HG02759 (cell line): ENCODE results near the gene PUS7.
"Not testable (repeated sequence)": the region's sequence is repeated elsewhere in the genome, so short reads cannot be mapped to it uniquely, and the experiment has no call there.

ENCODE experiments used
- ATAC-seq: cut with Tn5 transposase; IDR thresholded peaks from one replicate; pipeline ENCODE4 v1.9.1; 2021; ENCODE audit warnings: mild to moderate bottlenecking, moderate library complexity; ENCODE audit not compliant: unreplicated experiment

The PUS7 gene

DNA sequence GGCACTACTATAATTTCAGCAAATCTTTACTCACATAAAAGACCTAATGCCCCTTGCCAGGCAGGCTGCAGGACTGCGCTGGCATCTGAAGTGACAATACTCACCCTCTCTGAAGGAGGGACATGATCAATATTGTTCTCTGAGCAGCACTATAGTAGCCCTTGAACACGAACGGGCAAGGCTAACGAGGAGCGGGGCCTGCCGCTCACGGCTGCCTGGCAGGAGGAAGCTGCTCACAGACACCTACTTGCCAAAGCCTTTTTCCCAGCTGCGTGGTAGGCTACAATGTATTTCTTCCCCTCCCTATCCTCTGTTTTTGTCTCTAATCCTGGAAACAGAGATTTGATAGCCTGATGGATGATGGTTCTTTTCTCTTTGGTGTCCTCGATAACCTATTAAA, 19.9 kb downstream of the PUS7 start:
- ATAC-seq, result no peak

- no peak for ATAC-seq
Measured at GRCh38 chr7:105497016-105497415, 25.1 kb downstream of the PUS7 start.

DNA sequence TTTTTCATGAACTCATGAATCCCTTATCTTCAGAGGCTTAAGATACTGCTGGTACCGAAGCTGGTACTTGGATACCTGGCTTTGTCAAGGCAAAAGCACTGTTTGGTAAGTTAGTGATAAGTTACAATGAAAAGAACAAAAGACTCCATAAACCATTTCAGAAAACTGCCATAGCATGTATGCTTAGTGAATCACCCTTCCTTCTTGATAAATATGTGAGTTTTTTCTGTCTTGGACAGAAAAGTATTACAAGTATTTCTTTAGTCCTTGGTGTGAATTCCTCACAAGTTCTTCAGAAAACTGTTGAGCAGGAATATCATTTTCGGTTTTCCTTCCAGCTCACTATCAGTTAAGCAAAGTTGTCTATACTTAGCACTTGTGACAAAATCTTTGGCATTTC, 25.6 kb downstream of the PUS7 start:
- no peak for ATAC-seq

DNA sequence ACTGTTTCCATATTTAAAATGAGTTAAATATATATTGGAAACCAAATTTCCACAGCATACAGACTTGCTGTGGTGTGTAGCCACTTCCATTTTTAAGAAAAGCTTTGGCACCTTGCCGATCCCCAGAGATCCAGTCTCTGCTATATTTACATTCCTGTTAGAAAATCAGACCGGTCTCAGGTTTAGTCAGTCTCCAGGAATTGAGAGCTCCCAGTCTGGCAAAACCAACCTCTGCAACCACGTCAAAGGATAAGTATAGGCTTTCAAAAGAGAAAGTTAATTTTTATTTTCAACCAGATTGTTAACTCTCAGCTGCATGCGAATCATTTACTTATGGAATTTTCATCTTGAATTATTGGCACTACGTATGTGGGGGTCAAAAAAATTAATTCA, 28.2 kb downstream of the PUS7 start:
- ATAC-seq, result no peak

DNA sequence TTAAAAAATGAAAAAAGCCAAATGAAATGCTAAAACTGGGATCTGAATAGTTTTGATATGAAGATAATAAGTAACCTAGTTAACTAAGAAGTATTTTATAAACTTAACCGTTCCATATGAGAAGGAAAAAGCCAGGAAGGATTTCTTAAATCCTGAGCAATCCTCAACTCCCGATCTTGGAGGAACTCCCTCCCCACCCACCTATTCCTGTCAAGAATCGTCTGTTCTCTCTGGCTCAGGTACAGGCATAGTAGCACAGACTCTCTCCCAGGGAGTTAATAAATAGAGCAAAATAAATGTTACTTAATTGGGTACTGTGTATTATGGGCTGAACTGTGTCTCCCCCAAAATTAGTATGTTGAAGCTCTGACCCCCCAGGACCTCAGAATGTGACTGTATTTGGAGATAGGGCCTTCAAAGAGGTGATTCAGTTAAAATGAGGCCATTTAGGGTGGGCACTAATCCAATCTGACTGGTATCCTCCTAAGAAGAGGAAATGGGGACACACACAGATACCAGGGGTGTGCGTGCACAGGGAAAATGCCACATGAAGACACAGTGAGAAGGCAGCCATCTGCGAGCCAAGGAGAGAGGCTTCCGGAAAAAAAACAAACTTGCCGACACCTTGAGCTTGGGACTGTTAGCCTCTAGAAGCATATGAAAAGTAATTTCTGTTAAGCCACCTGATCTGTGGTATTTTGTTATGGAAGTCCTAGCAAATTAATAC, 28.7 kb downstream of the PUS7 start:
- no peak for ATAC-seq

GRCh38 chr7:105489409-105489808, 32.7 kb downstream of the PUS7 start:
- no peak for ATAC-seq

- ATAC-seq, result no peak
Measured at GRCh38 chr7:105487579-105488571, 34.2 kb downstream of the PUS7 start.

GRCh38 chr7:105480931-105481330, 41.1 kb downstream of the PUS7 start:
- no peak for ATAC-seq

- no peak for ATAC-seq
Measured at GRCh38 chr7:105478606-105479005, 43.5 kb downstream of the PUS7 start.

DNA sequence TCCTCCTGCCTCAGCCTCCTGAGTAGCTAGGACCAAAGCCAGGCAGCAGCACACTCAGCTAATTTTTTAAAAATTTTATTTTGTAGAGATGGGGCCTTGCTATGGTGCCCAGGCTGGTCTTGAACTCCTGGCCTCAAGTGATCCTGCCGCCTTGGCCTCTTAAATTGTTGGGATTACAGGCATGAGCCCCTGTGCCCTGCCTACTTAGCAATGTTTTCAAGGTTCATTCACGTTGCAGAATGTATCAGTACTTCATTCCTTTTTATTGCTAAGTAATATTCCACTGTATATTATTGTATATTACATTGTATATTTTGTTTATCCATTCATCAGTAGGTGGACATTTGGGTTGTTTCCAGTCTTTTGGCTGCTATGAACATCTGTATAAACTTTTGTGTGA, 44.2 kb downstream of the PUS7 start:
- ATAC-seq, result no peak

DNA sequence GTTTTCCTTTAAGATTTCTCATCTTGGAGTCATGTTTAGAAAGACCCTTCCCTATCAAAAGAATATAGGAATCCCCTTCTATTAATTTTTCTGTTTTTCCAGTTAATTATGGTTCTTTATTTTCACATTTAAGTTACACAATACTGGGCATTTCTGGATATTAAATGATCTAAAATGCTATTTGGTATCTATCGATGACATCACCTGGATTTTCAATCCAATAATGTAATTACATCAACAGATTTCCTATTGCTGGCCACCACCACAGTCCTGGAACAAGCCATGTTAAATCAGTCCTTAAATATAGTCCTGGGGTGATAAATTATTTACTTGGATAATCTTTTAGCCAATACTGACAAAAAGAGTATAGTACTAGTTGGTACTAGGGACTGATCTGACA, 48.0 kb downstream of the PUS7 start:
- no peak for ATAC-seq

- no peak for ATAC-seq
Measured at GRCh38 chr7:105473163-105473562, 48.9 kb downstream of the PUS7 start.

DNA sequence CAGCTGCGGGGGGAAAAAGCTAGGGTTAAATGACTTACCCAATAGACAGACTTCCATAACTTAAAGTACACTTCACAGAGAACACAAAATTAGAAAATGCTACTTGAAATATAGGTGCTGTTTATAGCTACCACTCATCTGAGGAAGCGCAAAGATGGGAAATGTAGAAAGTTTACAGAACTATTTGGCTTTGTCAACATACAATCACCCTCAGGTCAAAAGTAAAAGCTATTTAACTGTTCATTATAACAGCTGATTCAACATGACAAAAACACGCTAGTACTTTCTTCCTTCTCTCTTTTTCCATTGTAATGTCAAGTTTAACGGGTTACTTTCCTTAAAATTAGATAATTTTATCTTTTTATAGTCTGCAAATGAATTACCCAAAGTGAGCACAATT, 51.2 kb downstream of the PUS7 start:
- no peak for ATAC-seq

DNA sequence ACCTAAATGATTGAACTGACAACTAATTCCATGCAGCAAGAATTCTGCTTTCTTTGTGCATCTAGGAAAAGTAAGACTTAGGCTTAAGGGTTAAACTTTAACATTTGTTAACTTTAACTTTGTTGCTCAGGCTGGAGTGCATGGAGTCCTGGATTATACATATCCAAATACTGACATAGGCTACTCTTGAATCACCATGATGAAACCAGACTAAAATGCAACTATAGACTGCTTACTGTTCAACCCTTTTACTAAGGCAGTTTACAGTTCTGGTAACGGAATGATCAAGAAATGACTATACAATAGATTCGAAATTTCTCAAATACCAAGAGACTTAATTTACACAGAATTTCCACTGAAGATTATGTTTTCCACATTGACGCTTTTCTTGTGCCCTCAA, 52.0 kb downstream of the PUS7 start:
- no peak for ATAC-seq

GRCh38 chr7:105462765-105463420, 59.2 kb downstream of the PUS7 start:
- ATAC-seq, result no peak

- no peak for ATAC-seq
Measured at GRCh38 chr7:105461518-105461917, 60.6 kb downstream of the PUS7 start.

GRCh38 chr7:105457619-105458225, 64.3 kb downstream of the PUS7 start:
- ATAC-seq, result no peak

DNA sequence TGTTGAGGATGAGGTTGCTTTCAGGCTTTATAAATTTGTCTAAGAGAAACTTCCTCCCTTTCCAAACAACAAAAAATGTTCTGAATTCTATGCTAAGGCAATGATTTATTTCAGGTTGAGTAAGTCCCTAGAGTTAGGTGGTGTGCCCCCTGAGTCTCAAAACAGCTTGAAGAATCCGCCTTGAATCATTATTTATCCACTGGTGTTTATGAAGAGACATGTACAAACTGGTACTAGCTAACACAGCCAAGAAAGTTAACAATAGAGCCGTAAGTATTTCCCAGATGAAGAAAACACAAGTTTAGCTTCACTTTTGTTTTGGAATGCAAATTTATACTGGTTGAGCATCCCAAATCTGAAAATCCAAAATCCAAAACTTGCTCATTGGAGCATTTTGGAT, 67.2 kb downstream of the PUS7 start:
- no peak for ATAC-seq

DNA sequence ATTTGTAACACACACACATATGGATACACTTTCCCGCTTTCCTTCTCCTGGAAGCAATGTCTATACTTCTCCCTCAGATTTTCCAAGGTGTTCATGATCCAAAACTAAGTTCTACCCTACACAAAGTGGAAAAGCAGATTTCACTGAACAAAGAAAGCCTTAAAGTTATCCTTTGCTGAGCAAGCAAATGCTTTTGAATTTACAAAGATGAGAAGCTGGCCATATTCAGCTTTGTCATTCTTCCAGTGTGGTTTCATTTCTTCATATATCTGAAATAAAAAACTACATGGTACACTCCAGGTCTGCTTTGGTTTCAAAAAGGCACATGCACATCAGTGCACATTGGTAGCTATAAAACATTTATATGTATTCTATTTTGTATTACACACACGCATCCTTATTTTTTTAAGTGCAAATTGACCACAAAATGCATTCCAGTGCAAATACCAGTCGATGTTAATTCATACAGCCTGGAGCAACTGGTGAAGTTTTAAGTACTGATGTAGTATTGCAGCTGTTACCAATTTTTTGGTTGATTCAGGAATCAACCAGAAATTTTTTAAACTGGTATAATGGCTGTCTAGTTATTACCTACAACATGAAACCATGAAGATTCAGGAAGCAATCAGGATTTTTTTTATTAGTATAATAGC, 67.8 kb downstream of the PUS7 start:
- no peak for ATAC-seq

- ATAC-seq, result no peak
Measured at GRCh38 chr7:105452085-105452484, 70.0 kb downstream of the PUS7 start.

- not testable (repeated sequence) for ATAC-seq
Measured at GRCh38 chr7:105450870-105451269, 71.2 kb downstream of the PUS7 start.
